ENCODE measurements around the gene FPGS. TPM values are rescaled to one million over a fixed set of nuclear protein-coding genes. Genes with fewer than 3 reads are reported as not detected.

FPGS gene
- total RNA-seq, 1 experiment from 2014 or later = 70.6 TPM

GRCh38 chr9:127783111-127784008 is 19.3 kb upstream of the FPGS start:
- Histone ChIP-seq H3K4me1 (ENCODE audit: control insufficient read depth in 1 of 2, insufficient read depth in 2 of 2, low read length in 2 of 2) (peaks cover 13 to 14% of the 10 kb centered on the region in 2 experiments; a peak in 3 of 4 replicates), H3K36me3 (ENCODE audit: control insufficient read depth in 1 of 2, insufficient read depth in 2 of 2, low read length in 2 of 2) (peaks cover 11 to 15% of the 10 kb centered on the region in 2 experiments), H3K9ac (ENCODE audit: low read length) (no peak overlapping the region), H3K4me2 (ENCODE audit: low read length) (no peak overlapping the region), H4K20me1 (ENCODE audit: insufficient read depth) (peaks cover 15% of the 10 kb centered on the region; the same call in 1 of the 2 replicates), H3K27me3 (ENCODE audit: insufficient read depth, low read length) (no peaks in the 10 kb centered on the region), H3K9me3 (ENCODE audit: control insufficient read depth in 1 of 2, insufficient read depth in 1 of 2, low read depth in 1 of 2, low read length in 2 of 2) (no peaks in the 10 kb centered on the region), H3K9me2 (ENCODE audit: insufficient read depth) (no peaks in the 10 kb centered on the region), H3K4me3 (replicated peaks in 1 of 2; ENCODE audit: low read depth in 1 of 2, low read length in 2 of 2) (no peak overlapping the region), H3K27ac (ENCODE audit: low read depth, low read length) (no peak overlapping the region), H2AFZ (ENCODE audit: low read depth, low read length, poor library complexity, severe bottlenecking) (no peak overlapping the region), H3K79me2 (ENCODE audit: insufficient read depth, low read length) (peaks cover 24% of the 10 kb centered on the region)
- POLR2A ChIA-PET = no interaction called here
- TF ChIP-seq, protein P1, sequence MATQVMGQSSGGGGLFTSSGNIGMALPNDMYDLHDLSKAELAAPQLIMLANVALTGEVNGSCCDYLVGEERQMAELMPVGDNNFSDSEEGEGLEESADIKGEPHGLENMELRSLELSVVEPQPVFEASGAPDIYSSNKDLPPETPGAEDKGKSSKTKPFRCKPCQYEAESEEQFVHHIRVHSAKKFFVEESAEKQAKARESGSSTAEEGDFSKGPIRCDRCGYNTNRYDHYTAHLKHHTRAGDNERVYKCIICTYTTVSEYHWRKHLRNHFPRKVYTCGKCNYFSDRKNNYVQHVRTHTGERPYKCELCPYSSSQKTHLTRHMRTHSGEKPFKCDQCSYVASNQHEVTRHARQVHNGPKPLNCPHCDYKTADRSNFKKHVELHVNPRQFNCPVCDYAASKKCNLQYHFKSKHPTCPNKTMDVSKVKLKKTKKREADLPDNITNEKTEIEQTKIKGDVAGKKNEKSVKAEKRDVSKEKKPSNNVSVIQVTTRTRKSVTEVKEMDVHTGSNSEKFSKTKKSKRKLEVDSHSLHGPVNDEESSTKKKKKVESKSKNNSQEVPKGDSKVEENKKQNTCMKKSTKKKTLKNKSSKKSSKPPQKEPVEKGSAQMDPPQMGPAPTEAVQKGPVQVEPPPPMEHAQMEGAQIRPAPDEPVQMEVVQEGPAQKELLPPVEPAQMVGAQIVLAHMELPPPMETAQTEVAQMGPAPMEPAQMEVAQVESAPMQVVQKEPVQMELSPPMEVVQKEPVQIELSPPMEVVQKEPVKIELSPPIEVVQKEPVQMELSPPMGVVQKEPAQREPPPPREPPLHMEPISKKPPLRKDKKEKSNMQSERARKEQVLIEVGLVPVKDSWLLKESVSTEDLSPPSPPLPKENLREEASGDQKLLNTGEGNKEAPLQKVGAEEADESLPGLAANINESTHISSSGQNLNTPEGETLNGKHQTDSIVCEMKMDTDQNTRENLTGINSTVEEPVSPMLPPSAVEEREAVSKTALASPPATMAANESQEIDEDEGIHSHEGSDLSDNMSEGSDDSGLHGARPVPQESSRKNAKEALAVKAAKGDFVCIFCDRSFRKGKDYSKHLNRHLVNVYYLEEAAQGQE (IDR thresholded peaks at IDR 0.05; ENCODE audit: low read depth) = no peak
- no peak for TF ChIP-seq YY1 (IDR thresholded peaks at IDR 0.05; ENCODE audit: extremely low read depth, insufficient replicate concordance, low read depth, low read length)
- TF ChIP-seq TCF7L2 (IDR thresholded peaks at IDR 0.05; ENCODE audit: borderline replicate concordance, extremely low read depth, insufficient read depth, insufficient read length) = no peak
- TF ChIP-seq MAX (IDR thresholded peaks at IDR 0.05) = no peak
- TF ChIP-seq ZNF274 (IDR thresholded peaks at IDR 0.05; ENCODE audit: low read depth, low read length) = no peak
- ATAC-seq (no peak), DNase-seq (ENCODE audit: low read depth, low spot score) (no peak)
- CTCF ChIA-PET = interaction anchor here (0.6 to 1.5 kb wide), 2 partner anchors 12 to 139 kb away, joined by 5 read pairs; no protein-coding TSS in a partner anchor
- RAD21 ChIA-PET (ENCODE audit: low non-redundant PET in 1 of 2, low total read pairs in 2 of 2, uncharacterized antibody in 2 of 2, unreplicated experiment in 2 of 2) = interaction anchor here in 1 of 2 experiments (1.2 kb wide), 1 partner anchor 48 kb away, joined by 3 read pairs; the partner anchor contains the start of gene TOR2A
- intact Hi-C loops (cut with micrococcal nuclease) = loop anchor here (2.0 kb wide), 1 partner anchor 193 kb away; no protein-coding TSS in a partner anchor
- no TSS peak for BruUV-seq (replicated peaks)
